Left forelimb (tissue), 1 donor: ENCODE data around the gene GSDMA.
A peak's percentile ranks its signal among the peaks of the same experiment; 100 is the strongest.
"Not testable (repeated sequence)": the region's sequence is repeated elsewhere in the genome, so short reads cannot be mapped to it uniquely, and the experiment has no call there.

Source experiments
- DNase-seq: peaks from one replicate; pipeline ENCODE4 v3.0.0-alpha.2; 2018; ENCODE audit warnings: low spot score

Gene GSDMA

GRCh38 chr17:39929646-39930407 is 33.0 kb upstream of the GSDMA start:
- no peak for DNase-seq

DNA sequence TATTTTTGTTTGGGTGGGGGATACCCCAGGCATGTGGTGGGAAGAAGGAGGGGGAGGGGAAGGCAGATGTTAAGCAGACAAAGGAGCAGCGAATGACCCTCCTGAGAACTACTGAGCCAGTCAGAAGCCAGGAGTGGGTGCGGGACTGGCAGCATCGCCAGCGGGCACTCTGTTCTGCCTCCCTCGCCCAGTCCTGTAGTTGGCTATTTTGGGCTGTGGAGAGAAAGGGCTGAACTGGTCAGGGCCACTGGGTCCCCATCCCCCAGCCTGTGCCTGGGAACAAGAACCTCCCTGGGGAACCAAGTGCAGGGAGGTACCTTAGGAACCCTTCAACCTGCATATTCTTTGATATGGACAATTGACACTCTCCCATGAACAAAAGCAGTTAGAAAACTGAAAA is 28.9 kb upstream of the GSDMA start:
- no peak for DNase-seq

DNA sequence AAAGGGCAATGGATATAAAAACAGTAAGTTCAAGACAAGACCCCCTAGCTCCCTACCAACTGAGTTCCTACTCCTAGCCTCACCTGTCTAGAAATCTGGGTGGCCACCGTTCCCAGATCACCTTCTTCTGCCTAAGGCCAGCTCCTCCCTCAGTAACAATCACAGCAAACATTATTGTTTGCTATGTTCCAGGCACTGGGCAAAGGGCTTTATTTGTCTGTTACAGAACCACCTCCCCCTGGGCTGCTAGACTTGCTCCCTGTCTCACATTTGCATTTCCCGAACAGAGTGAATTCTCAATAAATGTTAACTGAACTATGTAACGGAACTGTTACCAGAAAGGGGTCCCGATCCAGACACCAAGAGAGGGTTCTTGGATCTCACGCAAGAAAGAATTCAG is 28.5 kb upstream of the GSDMA start:
- DNase-seq, result no peak

DNA sequence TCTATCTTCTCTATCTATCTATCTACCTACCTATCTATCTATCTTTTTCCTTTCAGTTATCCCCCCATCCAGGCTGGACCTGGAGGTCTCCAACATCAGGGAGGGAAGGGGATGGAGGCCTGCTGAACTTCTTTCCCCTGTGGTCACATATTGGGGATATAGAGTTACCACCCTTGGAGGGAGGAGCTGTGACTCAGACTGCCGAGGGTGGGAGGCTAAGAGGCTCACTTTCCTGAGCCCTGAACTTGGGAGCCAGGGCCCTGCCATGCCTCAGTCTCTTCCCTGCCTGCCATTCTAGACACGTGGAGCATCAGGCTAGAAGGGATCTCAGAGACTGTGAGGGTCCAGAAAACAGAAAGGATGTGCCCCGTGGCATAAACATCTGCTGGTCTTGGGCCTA is 26.9 kb upstream of the GSDMA start:
- no peak for DNase-seq

DNA sequence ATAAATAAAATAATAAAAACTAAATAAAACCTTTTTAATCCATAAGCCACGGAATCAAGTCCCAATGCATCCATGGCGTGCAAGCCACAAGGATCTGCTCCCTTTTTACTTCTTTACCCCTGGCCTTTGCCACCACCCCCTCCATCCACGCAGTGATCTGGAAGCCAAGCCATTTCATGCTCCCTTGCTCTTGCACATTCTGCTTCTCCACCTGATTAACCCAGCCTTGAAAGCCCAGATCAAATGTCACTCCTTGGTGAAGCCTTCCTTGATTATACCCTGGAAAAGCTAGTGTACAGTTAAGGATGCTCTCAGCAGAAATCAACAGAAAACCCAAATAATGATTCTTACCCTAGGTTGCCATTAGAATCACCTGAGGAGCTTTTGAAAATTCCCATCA is 25.4 kb upstream of the GSDMA start:
- DNase-seq, result no peak

DNA sequence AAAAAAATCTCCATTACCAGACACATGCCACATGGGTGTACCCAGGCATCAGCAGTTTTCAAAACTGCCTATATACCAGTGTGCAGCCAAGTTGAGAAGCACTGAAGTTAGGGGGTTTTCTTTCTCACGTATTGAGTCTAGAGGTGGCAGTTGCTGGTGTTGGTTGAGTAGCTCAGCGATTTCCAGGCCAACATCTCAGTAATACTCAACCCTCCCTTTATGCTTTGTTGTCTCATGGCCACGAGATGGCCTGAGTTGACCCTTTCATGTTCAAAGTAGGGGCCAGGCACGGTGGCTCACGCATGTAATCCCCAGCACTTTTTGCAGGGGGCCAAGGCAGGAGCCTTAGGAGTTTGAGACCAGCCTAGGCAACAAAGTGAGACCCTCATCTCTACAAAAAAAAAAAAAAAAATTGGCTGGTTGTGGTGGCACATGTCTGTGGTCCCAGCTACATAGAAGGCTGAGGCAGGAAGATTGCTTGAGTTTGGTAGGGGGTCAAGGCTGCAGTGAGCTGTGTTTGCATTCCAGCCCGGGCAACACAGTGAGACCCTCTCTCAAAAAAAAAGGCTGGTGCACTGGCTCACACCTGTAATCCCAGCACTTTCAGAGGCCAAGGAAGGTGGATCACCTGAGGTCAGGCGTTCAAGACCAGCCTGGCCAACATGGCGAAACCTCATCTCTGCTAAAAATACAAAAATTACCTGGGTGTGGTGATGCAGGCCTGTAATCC is 24.5 kb upstream of the GSDMA start:
- no peak for DNase-seq

DNA sequence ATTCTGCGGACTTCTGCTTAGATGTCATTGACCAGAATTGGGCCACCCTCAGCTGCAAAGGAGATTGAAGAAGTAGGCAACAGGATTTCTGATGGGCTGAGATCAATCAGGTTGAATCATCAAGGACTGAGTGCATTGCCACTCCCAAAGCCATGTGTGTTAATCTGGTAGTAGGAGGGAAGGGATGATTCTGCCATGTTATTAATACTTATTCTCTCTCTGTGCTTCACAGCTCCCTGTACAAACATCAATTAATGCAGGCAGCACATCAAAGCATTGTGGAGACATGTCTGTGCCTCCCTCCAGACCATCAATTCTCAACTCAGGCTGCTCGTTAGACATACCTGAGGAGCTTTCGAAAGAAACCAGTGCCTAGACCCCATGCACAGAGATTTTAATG is 23.7 kb upstream of the GSDMA start:
- DNase-seq, result no peak

GRCh38 chr17:39939588-39940419 is 23.0 kb upstream of the GSDMA start:
- DNase-seq, result no peak

DNA sequence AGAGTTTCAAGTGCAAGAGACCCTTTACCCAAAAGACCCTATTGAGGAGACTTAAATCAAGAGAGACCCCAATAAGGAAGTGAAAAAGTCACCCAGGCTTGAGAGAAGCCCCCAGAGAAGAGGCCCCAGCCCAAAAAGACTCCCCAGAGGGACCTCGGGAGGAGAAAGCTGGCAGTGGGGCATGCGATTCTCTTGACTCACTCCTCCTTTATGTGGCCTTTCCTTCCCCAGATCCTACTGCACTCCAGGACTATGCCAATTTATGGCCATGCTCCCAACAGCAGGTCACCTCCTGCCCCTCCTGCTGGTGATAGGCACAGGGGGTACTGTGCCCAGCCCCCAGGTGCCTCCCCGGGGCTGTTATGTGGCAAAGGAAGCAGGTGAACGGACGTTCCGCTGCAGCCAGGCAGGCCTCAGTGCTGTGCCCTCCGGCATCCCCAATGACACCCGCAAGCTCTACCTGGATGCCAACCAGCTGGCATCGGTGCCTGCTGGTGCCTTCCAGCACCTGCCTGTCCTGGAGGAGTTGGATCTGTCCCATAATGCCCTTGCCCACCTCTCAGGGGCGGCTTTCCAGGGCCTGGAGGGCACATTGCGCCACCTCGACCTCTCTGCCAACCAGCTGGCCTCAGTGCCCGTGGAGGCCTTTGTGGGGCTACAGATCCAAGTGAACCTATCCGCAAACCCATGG is 19.0 kb upstream of the GSDMA start:
- no peak for DNase-seq

GRCh38 chr17:39944393-39944711 is 18.5 kb upstream of the GSDMA start:
- no peak for DNase-seq

DNA sequence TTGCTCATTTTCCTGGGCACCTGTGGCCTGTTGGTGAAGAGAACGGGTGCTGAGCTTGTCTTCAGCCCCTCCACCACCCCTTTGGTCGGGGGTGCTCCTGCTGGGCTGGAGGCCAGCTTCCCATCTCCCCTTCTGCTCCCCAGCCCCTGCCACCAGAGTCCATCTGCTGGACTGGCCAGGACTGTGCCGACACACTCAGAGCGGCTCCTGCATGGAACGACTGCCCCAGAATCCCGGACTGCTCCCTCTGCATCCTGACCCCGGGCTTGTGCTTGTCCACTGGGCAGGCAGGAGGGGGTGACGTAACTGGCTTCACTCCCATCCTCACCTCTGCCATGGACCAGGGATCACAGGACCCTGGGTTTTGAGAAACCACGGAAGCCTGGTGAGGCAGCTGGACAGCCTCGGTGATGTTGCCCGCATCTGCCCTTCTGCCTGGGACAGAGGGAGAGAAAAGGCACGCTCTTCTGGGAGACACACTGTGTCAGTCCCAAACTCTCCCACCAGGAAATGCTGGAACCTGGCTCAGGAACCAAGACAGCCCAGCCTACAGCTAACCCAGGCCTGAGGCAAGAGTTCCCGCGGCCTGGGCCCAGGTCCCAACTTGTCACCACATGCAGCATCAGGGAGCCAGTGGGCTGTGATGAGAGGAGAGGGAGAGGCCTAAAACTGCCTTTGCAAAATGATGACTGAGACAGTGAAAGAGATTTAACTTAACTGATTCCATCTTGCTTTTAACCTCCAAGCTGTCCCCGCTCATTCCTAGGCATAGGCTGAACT is 16.1 kb upstream of the GSDMA start:
- no peak for DNase-seq

- not testable (repeated sequence) for DNase-seq
Observed at GRCh38 chr17:39948489-39948828, 14.3 kb upstream of the GSDMA start.

GRCh38 chr17:39949028-39949427 is 13.8 kb upstream of the GSDMA start:
- no peak for DNase-seq

DNA sequence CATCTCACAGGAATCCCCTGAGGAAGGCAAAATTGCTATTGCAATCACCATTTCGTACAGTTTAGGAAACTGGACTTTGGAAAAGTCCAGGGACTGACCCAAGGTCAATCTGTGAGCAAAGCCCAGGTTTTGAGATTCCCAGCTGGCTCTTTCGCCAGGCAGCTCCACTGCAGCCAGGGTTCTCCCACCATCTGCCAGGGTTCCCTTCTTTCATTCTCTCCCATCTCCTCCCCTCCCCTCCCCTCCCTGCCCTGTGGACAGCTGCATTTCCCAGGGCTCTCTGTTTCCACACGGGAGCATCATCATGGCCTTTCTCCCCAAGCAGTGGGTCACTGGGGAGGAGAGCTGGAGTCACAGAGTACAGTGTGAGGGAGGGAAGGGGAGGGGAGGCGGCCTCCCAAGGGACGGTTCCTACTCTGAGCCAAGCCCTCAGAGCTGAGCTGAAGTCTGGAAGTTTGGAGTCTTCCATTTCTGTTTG is 11.9 kb upstream of the GSDMA start:
- DNase-seq, result no peak

- no peak for DNase-seq
Observed at GRCh38 chr17:39951924-39952679, 10.7 kb upstream of the GSDMA start.

DNA sequence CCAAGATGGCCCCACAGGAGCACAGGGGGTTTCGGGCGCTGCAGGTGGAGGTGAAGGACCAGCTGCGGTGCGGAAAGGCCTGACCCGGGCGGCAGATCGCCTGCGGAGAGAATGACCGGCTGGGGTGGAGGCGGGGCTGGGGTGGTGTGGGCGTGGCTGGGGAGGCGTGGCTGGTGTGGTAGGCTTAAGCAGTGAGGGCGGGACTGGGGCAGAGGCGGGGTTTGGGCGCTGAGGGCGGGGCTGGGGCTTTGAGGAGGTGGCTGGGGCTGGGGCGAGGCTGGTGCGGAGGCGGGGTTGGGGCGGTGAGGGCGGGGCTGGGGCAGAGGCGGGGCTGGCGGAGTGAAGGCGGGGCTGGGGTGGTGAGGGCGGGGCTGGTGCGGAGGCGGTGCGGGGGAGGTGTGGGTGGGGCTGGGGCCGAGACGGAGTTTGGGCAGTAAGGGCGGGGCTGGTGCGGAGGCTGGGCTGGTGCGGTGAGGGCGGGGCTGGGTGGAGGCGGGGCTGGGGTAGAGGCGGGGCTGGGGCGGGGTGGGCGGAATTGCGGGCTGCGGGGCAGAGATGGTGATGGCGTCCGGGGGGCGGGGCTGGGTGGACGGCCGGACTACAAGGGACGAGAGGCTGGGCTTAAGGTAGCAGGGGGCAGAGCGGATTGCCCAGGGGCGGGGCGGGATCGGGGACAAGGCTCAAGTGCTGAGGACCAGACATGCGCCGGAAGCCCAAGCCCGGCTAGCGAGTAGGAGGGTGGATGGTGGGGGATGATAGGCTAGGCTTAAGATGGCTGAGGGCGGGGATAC is 9.9 kb upstream of the GSDMA start:
- DNase-seq, result peak; percentile 97

GRCh38 chr17:39953471-39953888 is 9.3 kb upstream of the GSDMA start:
- DNase-seq, result no peak

DNA sequence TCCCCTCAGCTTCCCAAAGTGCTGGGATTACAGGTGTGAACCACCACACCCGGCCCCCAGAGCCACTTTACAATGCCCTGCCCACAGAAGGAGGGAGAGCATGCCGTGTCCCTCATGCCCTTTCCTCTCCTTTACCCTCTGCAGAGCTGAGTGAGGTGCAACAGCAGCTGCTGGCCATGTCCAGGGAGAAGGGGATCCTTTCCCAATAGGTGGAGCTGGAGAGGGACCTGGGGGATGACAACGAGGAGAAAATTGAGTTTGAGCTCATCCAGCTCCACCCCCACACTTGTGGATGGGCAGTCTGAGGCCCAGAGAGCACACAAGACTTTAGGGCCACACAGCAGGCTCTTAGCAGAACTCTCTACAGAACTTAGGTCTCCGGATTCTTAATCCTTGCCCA is 7.9 kb upstream of the GSDMA start:
- no peak for DNase-seq

GRCh38 chr17:39955726-39956225 is 7.0 kb upstream of the GSDMA start:
- DNase-seq, result no peak
